Osteoblast (primary cell): ENCODE measurements around the gene CHCHD3. TPM values are rescaled to one million over a fixed set of nuclear protein-coding genes. Genes with fewer than 3 reads are reported as not detected.

Source experiments
- DNase-seq: peaks from one replicate; pipeline ENCODE4 v3.0.0; 2011; ENCODE audit warnings: low spot score, mixed read lengths; ENCODE audit not compliant: insufficient read length; ENCODE audit errors: missing footprints
- H2AFZ ChIP-seq: 2 replicates; pipeline ENCODE4 v1.6.0; 2011; ENCODE audit warnings: mild to moderate bottlenecking, low read length
- H3K27ac ChIP-seq: 2 replicates; pipeline ENCODE4 v1.5.1; 2011; ENCODE audit warnings: mild to moderate bottlenecking, low read depth, low read length, moderate library complexity
- H3K27me3 ChIP-seq: 2 replicates; pipeline ENCODE4 v1.6.0; 2012; ENCODE audit warnings: mild to moderate bottlenecking, control low read depth, inconsistent platforms, low read length, moderate library complexity; ENCODE audit not compliant: insufficient read depth
- H3K36me3 ChIP-seq: 2 replicates; pipeline ENCODE4 v1.5.1; 2011; ENCODE audit warnings: mild to moderate bottlenecking, low read length, control low read depth, moderate library complexity; ENCODE audit not compliant: insufficient read depth
- H3K4me1 ChIP-seq: 2 replicates; pipeline ENCODE4 v1.5.1; 2011; ENCODE audit warnings: mild to moderate bottlenecking, low read length, control low read depth, moderate library complexity; ENCODE audit not compliant: insufficient read depth
- H3K4me2 ChIP-seq: 2 replicates; pipeline ENCODE4 v1.6.0; 2011; ENCODE audit warnings: mild to moderate bottlenecking, low read length; ENCODE audit not compliant: insufficient read depth
- H3K4me3 ChIP-seq: fragments of 200-600 bp; sonication (generic); 3 replicates; pipeline ENCODE4 v1.5.1; 2012; ENCODE audit warnings: mild to moderate bottlenecking, low read length, inconsistent platforms; ENCODE audit not compliant: insufficient read depth
- H3K79me2 ChIP-seq: 2 replicates; pipeline ENCODE4 v1.6.0; 2012; ENCODE audit warnings: mild to moderate bottlenecking, low read length, control low read depth, inconsistent platforms; ENCODE audit not compliant: insufficient read depth
- H3K9me3 ChIP-seq: 2 replicates; pipeline ENCODE4 v1.5.1; 2011; ENCODE audit warnings: low read depth, low read length, control low read depth
- H4K20me1 ChIP-seq: 2 replicates; pipeline ENCODE4 v1.6.0; 2012; ENCODE audit warnings: mild to moderate bottlenecking, low read length, control low read depth; ENCODE audit not compliant: insufficient read depth
- CTCF ChIP-seq: IDR thresholded peaks from 2 replicates; pipeline ENCODE4 v1.5.1; 2011; ENCODE audit warnings: mild to moderate bottlenecking, low read depth, low read length, moderate library complexity; ENCODE audit errors: extremely low read depth
- total RNA-seq: library from RNA; depleted of rRNA; stranded (reverse); fragments of >200 nt; gene quantifications from 2 replicates; pipeline ENCODE4 v1.2.3, GENCODE V29; 2012

Gene CHCHD3
- total RNA-seq, 1 donor: 89.8 TPM

GRCh38 chr7:133056370-133057238, 25.3 kb downstream of the CHCHD3 start:
- Histone ChIP-seq H3K4me3 (no peak overlapping the region), H4K20me1 (no peaks in the 10 kb centered on the region), H3K79me2 (peaks cover 64% of the 10 kb centered on the region), H3K4me1 (peaks cover 30% of the 10 kb centered on the region), H3K9me3 (no peaks in the 10 kb centered on the region), H3K27me3 (no peaks in the 10 kb centered on the region), H3K36me3 (no peaks in the 10 kb centered on the region), H3K4me2 (no peak overlapping the region), H2AFZ (no peak overlapping the region), H3K27ac (no peak overlapping the region)
- DNase-seq: no peak
- TF ChIP-seq CTCF: no peak

GRCh38 chr7:133054162-133054840, 27.6 kb downstream of the CHCHD3 start:
- Histone ChIP-seq H4K20me1 (no peaks in the 10 kb centered on the region), H3K79me2 (peaks cover 64% of the 10 kb centered on the region), H3K36me3 (no peaks in the 10 kb centered on the region), H3K27me3 (no peaks in the 10 kb centered on the region), H3K9me3 (no peaks in the 10 kb centered on the region), H3K4me3 (no peak overlapping the region), H3K4me1 (peaks cover 38% of the 10 kb centered on the region), H3K27ac (peak overlapping the region; percentile 96), H3K4me2 (peak overlapping the region; percentile 71), H2AFZ (no peak overlapping the region)
- TF ChIP-seq CTCF: no peak
- DNase-seq: no peak

GRCh38 chr7:133053321-133053891, 28.5 kb downstream of the CHCHD3 start:
- Histone ChIP-seq H4K20me1 (no peaks in the 10 kb centered on the region), H3K79me2 (peaks cover 64% of the 10 kb centered on the region), H3K4me3 (peak overlapping the region; percentile 36), H3K36me3 (no peaks in the 10 kb centered on the region), H2AFZ (no peak overlapping the region), H3K4me1 (peaks cover 38% of the 10 kb centered on the region), H3K27ac (peak overlapping the region; percentile 96), H3K9me3 (no peaks in the 10 kb centered on the region), H3K27me3 (no peaks in the 10 kb centered on the region), H3K4me2 (peak overlapping the region; percentile 71)
- peak; percentile 86 for DNase-seq
- TF ChIP-seq CTCF: no peak

- H4K20me1 ChIP-seq: no peaks in the 10 kb centered on the region
- H3K4me2 ChIP-seq: peak overlapping the region; percentile 71
- H3K27me3 ChIP-seq: no peaks in the 10 kb centered on the region
- no peaks in the 10 kb centered on the region for H3K36me3 ChIP-seq
- peak overlapping the region; percentile 96 for H3K27ac ChIP-seq
- no peak overlapping the region for H2AFZ ChIP-seq
- DNase-seq: no peak
- peak overlapping the region; percentile 36 for H3K4me3 ChIP-seq
- TF ChIP-seq CTCF: no peak
- peaks cover 38% of the 10 kb centered on the region for H3K4me1 ChIP-seq
- H3K9me3 ChIP-seq: no peaks in the 10 kb centered on the region
- H3K79me2 ChIP-seq: peaks cover 65% of the 10 kb centered on the region
Observed at GRCh38 chr7:133052826-133053225, 29.1 kb downstream of the CHCHD3 start.
